ENCODE data around the gene CHFR. TPM values are rescaled to one million over a fixed set of nuclear protein-coding genes. Genes with fewer than 3 reads are reported as not detected.

Gene CHFR
- polyA plus RNA-seq, 1 donor from 2014 or later: 89.3 TPM

DNA sequence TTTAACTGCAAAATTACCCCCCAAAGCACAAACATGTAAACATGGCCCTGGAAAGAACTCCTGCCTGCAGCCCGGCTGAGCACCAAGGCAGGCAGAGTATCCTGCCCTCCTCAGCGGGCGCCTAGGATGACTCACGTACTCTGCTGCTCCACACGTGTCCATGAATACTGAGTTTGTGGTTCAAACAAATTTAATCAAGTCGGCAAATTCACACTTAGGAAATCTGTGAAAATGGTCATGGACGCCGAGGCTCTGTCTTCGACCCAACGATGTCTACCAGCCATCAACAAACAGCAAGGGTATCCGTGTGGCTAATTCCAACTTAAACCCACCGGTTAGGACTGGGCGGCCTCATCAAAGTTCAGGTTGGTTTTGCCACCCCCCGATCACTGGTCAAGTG is 84.3 kb downstream of the CHFR start:
- Histone ChIP-seq H3K79me2 (replicated peaks; ENCODE audit: insufficient read depth, low read length) (no peaks in the 10 kb centered on the region), H3K36me3 (ENCODE audit: insufficient read depth, low read length) (peaks cover 6% of the 10 kb centered on the region), H3K27me3 (ENCODE audit: insufficient read depth, low read depth, low read length) (no peaks in the 10 kb centered on the region), H3F3A (ENCODE audit: insufficient read depth, low read length, poor library complexity, severe bottlenecking) (no peaks in the 10 kb centered on the region), H2AFZ (ENCODE audit: low read depth, low read length) (no peak overlapping the region), H3K4me3 (ENCODE audit: low read length) (no peak overlapping the region), H3K9me2 (ENCODE audit: insufficient read depth, low read length) (no peaks in the 10 kb centered on the region), H3K4me2 (ENCODE audit: low read length) (no peak overlapping the region), H3K9ac (ENCODE audit: low read length) (no peak overlapping the region), H3K9me3 (ENCODE audit: low read length) (no peaks in the 10 kb centered on the region), H4K20me1 (ENCODE audit: insufficient read depth) (no peaks in the 10 kb centered on the region), H3K27ac (ENCODE audit: low read length) (no peak overlapping the region)
- TF ChIP-seq, protein P1, sequence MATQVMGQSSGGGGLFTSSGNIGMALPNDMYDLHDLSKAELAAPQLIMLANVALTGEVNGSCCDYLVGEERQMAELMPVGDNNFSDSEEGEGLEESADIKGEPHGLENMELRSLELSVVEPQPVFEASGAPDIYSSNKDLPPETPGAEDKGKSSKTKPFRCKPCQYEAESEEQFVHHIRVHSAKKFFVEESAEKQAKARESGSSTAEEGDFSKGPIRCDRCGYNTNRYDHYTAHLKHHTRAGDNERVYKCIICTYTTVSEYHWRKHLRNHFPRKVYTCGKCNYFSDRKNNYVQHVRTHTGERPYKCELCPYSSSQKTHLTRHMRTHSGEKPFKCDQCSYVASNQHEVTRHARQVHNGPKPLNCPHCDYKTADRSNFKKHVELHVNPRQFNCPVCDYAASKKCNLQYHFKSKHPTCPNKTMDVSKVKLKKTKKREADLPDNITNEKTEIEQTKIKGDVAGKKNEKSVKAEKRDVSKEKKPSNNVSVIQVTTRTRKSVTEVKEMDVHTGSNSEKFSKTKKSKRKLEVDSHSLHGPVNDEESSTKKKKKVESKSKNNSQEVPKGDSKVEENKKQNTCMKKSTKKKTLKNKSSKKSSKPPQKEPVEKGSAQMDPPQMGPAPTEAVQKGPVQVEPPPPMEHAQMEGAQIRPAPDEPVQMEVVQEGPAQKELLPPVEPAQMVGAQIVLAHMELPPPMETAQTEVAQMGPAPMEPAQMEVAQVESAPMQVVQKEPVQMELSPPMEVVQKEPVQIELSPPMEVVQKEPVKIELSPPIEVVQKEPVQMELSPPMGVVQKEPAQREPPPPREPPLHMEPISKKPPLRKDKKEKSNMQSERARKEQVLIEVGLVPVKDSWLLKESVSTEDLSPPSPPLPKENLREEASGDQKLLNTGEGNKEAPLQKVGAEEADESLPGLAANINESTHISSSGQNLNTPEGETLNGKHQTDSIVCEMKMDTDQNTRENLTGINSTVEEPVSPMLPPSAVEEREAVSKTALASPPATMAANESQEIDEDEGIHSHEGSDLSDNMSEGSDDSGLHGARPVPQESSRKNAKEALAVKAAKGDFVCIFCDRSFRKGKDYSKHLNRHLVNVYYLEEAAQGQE (IDR thresholded peaks at IDR 0.05; ENCODE audit: borderline replicate concordance): no peak
- TF ChIP-seq TAF1 (IDR thresholded peaks at IDR 0.05; ENCODE audit: low read depth) (no peak), EP300 (conservative IDR thresholded peaks at IDR 0.05; ENCODE audit: poor library complexity, severe bottlenecking) (no peak), RAD21 (conservative IDR thresholded peaks at IDR 0.05) (no peak)

DNA sequence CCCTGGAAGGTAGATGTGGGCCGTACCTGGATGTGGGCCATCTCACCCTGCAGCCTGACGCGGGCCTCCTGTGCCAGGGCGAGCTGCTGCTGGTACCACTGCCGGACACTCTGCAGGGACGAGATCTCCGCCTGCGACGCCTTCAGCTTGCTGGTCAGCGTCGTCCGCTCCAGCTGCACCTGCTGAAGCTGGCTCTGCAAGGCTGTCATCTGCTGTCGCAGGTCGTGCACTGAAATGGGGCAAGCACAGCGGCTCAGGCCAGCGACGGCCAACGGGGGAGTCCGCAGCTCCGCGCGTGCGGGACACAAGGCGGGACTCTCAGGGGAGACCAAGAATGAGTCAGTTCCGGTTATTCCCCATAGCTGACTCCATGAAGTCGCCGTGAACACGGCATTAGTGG is 85.7 kb downstream of the CHFR start:
- Histone ChIP-seq H3K27me3 (ENCODE audit: insufficient read depth, low read depth, low read length) (no peaks in the 10 kb centered on the region), H4K20me1 (ENCODE audit: insufficient read depth) (no peaks in the 10 kb centered on the region), H3K9me3 (ENCODE audit: low read length) (no peaks in the 10 kb centered on the region), H3K9me2 (ENCODE audit: insufficient read depth, low read length) (no peaks in the 10 kb centered on the region), H3K9ac (ENCODE audit: low read length) (no peak overlapping the region), H3K27ac (ENCODE audit: low read length) (no peak overlapping the region), H2AFZ (ENCODE audit: low read depth, low read length) (no peak overlapping the region), H3K4me3 (ENCODE audit: low read length) (no peak overlapping the region), H3F3A (ENCODE audit: insufficient read depth, low read length, poor library complexity, severe bottlenecking) (no peaks in the 10 kb centered on the region), H3K79me2 (replicated peaks; ENCODE audit: insufficient read depth, low read length) (no peaks in the 10 kb centered on the region), H3K36me3 (ENCODE audit: insufficient read depth, low read length) (peaks cover 6% of the 10 kb centered on the region), H3K4me2 (ENCODE audit: low read length) (no peak overlapping the region)
- no peak for TF ChIP-seq TAF1 (IDR thresholded peaks at IDR 0.05; ENCODE audit: low read depth)
- TF ChIP-seq EP300 (conservative IDR thresholded peaks at IDR 0.05; ENCODE audit: poor library complexity, severe bottlenecking): no peak

DNA sequence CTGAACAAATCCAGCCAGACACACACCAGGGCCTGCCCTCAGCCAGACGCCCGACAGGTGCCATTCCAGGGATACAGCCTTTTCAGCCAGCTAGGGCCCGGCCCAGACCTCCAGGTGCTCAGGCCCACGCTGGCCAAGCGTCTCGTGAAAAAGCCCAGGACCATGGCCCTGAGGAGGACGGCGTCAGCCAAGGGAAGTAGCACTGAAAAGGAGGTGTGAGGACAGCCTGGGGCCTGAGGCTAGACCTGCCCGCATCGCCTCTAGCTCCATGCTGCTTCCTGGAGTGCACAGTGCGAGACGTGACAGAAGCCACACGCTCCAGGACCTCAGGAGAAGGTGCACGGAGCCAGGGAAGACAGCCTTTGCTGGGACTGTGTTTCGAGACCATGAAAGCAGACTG is 88.6 kb downstream of the CHFR start:
- Histone ChIP-seq H2AFZ (ENCODE audit: low read depth, low read length) (no peak overlapping the region), H4K20me1 (ENCODE audit: insufficient read depth) (no peaks in the 10 kb centered on the region), H3K9me3 (ENCODE audit: low read length) (no peaks in the 10 kb centered on the region), H3F3A (ENCODE audit: insufficient read depth, low read length, poor library complexity, severe bottlenecking) (no peaks in the 10 kb centered on the region), H3K27me3 (ENCODE audit: insufficient read depth, low read depth, low read length) (no peaks in the 10 kb centered on the region), H3K9me2 (ENCODE audit: insufficient read depth, low read length) (no peaks in the 10 kb centered on the region), H3K79me2 (replicated peaks; ENCODE audit: insufficient read depth, low read length) (no peaks in the 10 kb centered on the region), H3K36me3 (ENCODE audit: insufficient read depth, low read length) (peaks cover 6% of the 10 kb centered on the region), H3K4me3 (ENCODE audit: low read length) (no peak overlapping the region), H3K9ac (ENCODE audit: low read length) (no peak overlapping the region), H3K4me2 (ENCODE audit: low read length) (no peak overlapping the region), H3K27ac (ENCODE audit: low read length) (no peak overlapping the region)
- TF ChIP-seq EP300 (conservative IDR thresholded peaks at IDR 0.05; ENCODE audit: poor library complexity, severe bottlenecking) (no peak), TAF1 (IDR thresholded peaks at IDR 0.05; ENCODE audit: low read depth) (no peak), SMC3 (conservative IDR thresholded peaks at IDR 0.05; ENCODE audit: poor library complexity) (no peak), POLR2AphosphoS5 (IDR thresholded peaks at IDR 0.05) (no peak), EZH2 (IDR thresholded peaks at IDR 0.05; ENCODE audit: borderline replicate concordance, insufficient read depth, low read length, poor library complexity, severe bottlenecking) (no peak), MXI1 (conservative IDR thresholded peaks at IDR 0.05; ENCODE audit: poor library complexity, severe bottlenecking) (no peak), RAD21 (conservative IDR thresholded peaks at IDR 0.05) (no peak)
- TF ChIP-seq, protein P1 (IDR thresholded peaks at IDR 0.05; ENCODE audit: borderline replicate concordance): no peak
- TF ChIP-seq, protein P2, sequence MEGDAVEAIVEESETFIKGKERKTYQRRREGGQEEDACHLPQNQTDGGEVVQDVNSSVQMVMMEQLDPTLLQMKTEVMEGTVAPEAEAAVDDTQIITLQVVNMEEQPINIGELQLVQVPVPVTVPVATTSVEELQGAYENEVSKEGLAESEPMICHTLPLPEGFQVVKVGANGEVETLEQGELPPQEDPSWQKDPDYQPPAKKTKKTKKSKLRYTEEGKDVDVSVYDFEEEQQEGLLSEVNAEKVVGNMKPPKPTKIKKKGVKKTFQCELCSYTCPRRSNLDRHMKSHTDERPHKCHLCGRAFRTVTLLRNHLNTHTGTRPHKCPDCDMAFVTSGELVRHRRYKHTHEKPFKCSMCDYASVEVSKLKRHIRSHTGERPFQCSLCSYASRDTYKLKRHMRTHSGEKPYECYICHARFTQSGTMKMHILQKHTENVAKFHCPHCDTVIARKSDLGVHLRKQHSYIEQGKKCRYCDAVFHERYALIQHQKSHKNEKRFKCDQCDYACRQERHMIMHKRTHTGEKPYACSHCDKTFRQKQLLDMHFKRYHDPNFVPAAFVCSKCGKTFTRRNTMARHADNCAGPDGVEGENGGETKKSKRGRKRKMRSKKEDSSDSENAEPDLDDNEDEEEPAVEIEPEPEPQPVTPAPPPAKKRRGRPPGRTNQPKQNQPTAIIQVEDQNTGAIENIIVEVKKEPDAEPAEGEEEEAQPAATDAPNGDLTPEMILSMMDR (IDR thresholded peaks at IDR 0.05; ENCODE audit: poor library complexity, severe bottlenecking): no peak

Measured in neural cell (in vitro differentiated cells).